Measurements from ENCODE around the gene CLN6.

Gene CLN6

GRCh38 chr15:68163191-68163590, 66.3 kb downstream of the CLN6 start:
- DNase-seq (ENCODE audit: low read depth), result no peak

GRCh38 chr15:68158046-68158628, 71.4 kb downstream of the CLN6 start:
- DNase-seq (ENCODE audit: low read depth), result no peak
- no peak overlapping the region for H3K4me3 ChIP-seq (ENCODE audit: control insufficient read depth, low read depth, low read length)
- TF ChIP-seq CTCF (IDR thresholded peaks at IDR 0.05; ENCODE audit: control insufficient read depth, insufficient read depth, low read depth, low read length, missing control alignments), result no peak

More at GRCh38 chr15:68163191-68163590, 66.3 kb downstream of the CLN6 start:
- no peak for TF ChIP-seq CTCF (IDR thresholded peaks at IDR 0.05; ENCODE audit: control insufficient read depth, insufficient read depth, low read depth, low read length, missing control alignments)
- no peak overlapping the region for H3K4me3 ChIP-seq (ENCODE audit: control insufficient read depth, low read depth, low read length)

GRCh38 chr15:68157074-68157473, 72.5 kb downstream of the CLN6 start:
- no peak overlapping the region for H3K4me3 ChIP-seq (ENCODE audit: control insufficient read depth, low read depth, low read length)
- no peak for TF ChIP-seq CTCF (IDR thresholded peaks at IDR 0.05; ENCODE audit: control insufficient read depth, insufficient read depth, low read depth, low read length, missing control alignments)
- DNase-seq (ENCODE audit: low read depth), result no peak

All from AG09309 (cell line).